ENCODE measurements around the gene HIVEP3.

DNA sequence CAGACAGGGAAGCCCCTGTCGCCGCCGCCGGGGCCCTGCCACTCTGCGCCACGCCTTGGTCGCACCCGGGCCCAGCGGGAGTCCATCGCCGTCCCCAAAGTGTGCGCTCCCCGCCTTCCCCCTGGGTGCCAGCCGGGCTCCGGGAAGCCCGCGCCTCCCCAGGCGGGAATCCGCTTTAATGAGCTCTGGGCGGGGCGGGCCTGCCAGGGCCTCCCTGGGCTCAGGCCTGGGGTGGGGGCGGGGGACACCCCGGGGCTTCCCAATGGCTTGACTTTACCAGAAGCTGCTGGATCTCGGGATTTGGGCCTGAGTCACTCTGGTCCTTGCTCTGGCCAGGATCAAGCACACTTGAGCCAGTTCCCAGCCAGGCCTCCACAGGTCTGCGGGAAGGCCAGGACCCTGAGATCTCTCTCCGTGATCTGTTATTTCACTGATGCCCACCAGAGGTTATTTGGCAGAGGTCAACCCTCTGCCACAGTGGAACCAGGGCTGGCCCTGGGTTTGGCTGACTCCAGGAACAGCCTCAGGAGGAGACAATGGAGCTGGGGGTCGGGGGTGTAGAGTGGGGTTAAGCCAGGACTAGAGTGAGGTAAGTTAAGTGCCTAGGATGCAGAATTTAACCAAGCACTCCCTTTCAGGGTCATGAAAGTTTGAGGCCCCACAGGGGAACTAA lies 255.8 kb downstream of the HIVEP3 start:
- TF ChIP-seq, protein P1, sequence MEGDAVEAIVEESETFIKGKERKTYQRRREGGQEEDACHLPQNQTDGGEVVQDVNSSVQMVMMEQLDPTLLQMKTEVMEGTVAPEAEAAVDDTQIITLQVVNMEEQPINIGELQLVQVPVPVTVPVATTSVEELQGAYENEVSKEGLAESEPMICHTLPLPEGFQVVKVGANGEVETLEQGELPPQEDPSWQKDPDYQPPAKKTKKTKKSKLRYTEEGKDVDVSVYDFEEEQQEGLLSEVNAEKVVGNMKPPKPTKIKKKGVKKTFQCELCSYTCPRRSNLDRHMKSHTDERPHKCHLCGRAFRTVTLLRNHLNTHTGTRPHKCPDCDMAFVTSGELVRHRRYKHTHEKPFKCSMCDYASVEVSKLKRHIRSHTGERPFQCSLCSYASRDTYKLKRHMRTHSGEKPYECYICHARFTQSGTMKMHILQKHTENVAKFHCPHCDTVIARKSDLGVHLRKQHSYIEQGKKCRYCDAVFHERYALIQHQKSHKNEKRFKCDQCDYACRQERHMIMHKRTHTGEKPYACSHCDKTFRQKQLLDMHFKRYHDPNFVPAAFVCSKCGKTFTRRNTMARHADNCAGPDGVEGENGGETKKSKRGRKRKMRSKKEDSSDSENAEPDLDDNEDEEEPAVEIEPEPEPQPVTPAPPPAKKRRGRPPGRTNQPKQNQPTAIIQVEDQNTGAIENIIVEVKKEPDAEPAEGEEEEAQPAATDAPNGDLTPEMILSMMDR (IDR thresholded peaks at IDR 0.05): no peak
- TF ChIP-seq POLR2A (IDR thresholded peaks at IDR 0.05): no peak
